WTC11 (cell line): Measurements from ENCODE around the gene PDSS1. TPM values are rescaled to one million over a fixed set of nuclear protein-coding genes. Genes with fewer than 3 reads are reported as not detected.

Experiments used
- ATAC-seq: fragments of 200-7000 bp; cut with Tn5 transposase; 2 replicates; pipeline ENCODE4 v1.10.0; 2021; ENCODE audit warnings: mild to moderate bottlenecking, moderate library complexity
- CTCF ChIA-PET: fragments of 300-600 bp; sonication (Branson Sonifier 250); formaldehyde crosslinking; loops from one replicate; lab custom pipeline; 2021; ENCODE audit warnings: antibody characterized with exemption; lab: Charles Lee
- POLR2A ChIA-PET: fragments of 350-600 bp; sonication (Branson Sonifier 250); formaldehyde crosslinking; loops from one replicate; lab custom pipeline; 2021; ENCODE audit warnings: antibody characterized with exemption; lab: Charles Lee
- DNase-seq: peaks from one replicate; pipeline ENCODE4 v3.0.0; 2021; ENCODE audit warnings: low spot score
- H3K27ac Mint-ChIP-seq: 2 replicates; pipeline ENCODE4 v1.8.0; 2021; ENCODE audit warnings: mixed read lengths
- H3K27me3 Mint-ChIP-seq: 2 replicates; pipeline ENCODE4 v1.8.0; 2021; ENCODE audit warnings: low read depth, mild to moderate bottlenecking, moderate library complexity, mixed read lengths
- H3K36me3 Mint-ChIP-seq: 2 replicates; pipeline ENCODE4 v1.8.0; 2021; ENCODE audit warnings: mixed read lengths
- H3K4me1 Mint-ChIP-seq: 2 replicates; pipeline ENCODE4 v1.8.0; 2022; ENCODE audit warnings: mixed read lengths
- H3K4me3 Mint-ChIP-seq: 2 replicates; pipeline ENCODE4 v1.8.0; 2021; ENCODE audit warnings: mild to moderate bottlenecking, moderate library complexity, mixed read lengths
- H3K9me3 Mint-ChIP-seq: 2 replicates; pipeline ENCODE4 v1.8.0; 2021; ENCODE audit warnings: mixed read lengths
- CREM ChIP-seq: sonication (generic); formaldehyde crosslinking; IDR thresholded peaks from 2 replicates; pipeline ENCODE4 v1.8.1; 2022; ENCODE audit warnings: mild to moderate bottlenecking, missing genetic modification reagents, moderate library complexity
- EMX1 ChIP-seq: fragments of 250-450 bp; sonication (Bioruptor Pico); IDR thresholded peaks from 2 replicates; pipeline ENCODE4 v1.8.0; 2021; ENCODE audit warnings: mild to moderate bottlenecking
- FOXP1 ChIP-seq: sonication (generic); formaldehyde crosslinking; IDR thresholded peaks from 2 replicates; pipeline ENCODE4 v1.8.0; 2022; ENCODE audit warnings: missing genetic modification reagents, mild to moderate bottlenecking, moderate library complexity, borderline replicate concordance
- IRF2 ChIP-seq: sonication (generic); formaldehyde crosslinking; IDR thresholded peaks from 2 replicates; pipeline ENCODE4 v1.8.0; 2022; ENCODE audit warnings: low read depth, missing genetic modification reagents, borderline replicate concordance
- JUN ChIP-seq: sonication (generic); formaldehyde crosslinking; IDR thresholded peaks from 2 replicates; pipeline ENCODE4 v1.8.0; 2023; ENCODE audit warnings: mild to moderate bottlenecking, missing genetic modification reagents
- NFATC4 ChIP-seq: fragments of 250-450 bp; sonication (Bioruptor Pico); IDR thresholded peaks from 2 replicates; pipeline ENCODE4 v1.9.0; 2021; ENCODE audit warnings: mild to moderate bottlenecking
- SMAD4 ChIP-seq: sonication (generic); formaldehyde crosslinking; IDR thresholded peaks from 2 replicates; pipeline ENCODE4 v1.8.0; 2022; ENCODE audit warnings: mild to moderate bottlenecking, missing genetic modification reagents
- ZNF138 ChIP-seq: sonication (generic); formaldehyde crosslinking; conservative IDR thresholded peaks from 2 replicates; pipeline ENCODE4 v1.8.1; 2022; ENCODE audit warnings: mild to moderate bottlenecking, moderate library complexity, missing genetic modification reagents
- ZNF219 ChIP-seq: sonication (generic); formaldehyde crosslinking; IDR thresholded peaks from 2 replicates; pipeline ENCODE4 v1.8.0; 2023; ENCODE audit warnings: missing genetic modification reagents, mild to moderate bottlenecking, borderline replicate concordance
- ZNF416 ChIP-seq: fragments of 250-450 bp; sonication (Bioruptor Pico); IDR thresholded peaks from 2 replicates; pipeline ENCODE4 v1.9.0; 2021; ENCODE audit warnings: mild to moderate bottlenecking, inconsistent platforms
- total RNA-seq: library from RNA; stranded (reverse); gene quantifications from 3 replicates; pipeline ENCODE4 v1.2.3, GENCODE V29; 2021
- TF ChIP-seq, protein P1 (sequence below): sonication (generic); formaldehyde crosslinking; IDR thresholded peaks from 2 replicates; pipeline ENCODE4 v1.8.0; 2023; ENCODE audit warnings: missing genetic modification reagents, mild to moderate bottlenecking, borderline replicate concordance
- TF ChIP-seq, protein P2 (sequence below): sonication (generic); formaldehyde crosslinking; IDR thresholded peaks from 2 replicates; pipeline ENCODE4 v1.8.0; 2022; ENCODE audit warnings: missing genetic modification reagents
- TF ChIP-seq, protein P3 (sequence below): sonication (generic); formaldehyde crosslinking; conservative IDR thresholded peaks from 2 replicates; pipeline ENCODE4 v1.8.1; 2023; ENCODE audit warnings: mild to moderate bottlenecking, low read depth, missing genetic modification reagents, moderate library complexity
- TF ChIP-seq, protein P4 (sequence below): sonication (generic); formaldehyde crosslinking; IDR thresholded peaks from 2 replicates; pipeline ENCODE4 v1.8.0; 2022; ENCODE audit warnings: mild to moderate bottlenecking, missing genetic modification reagents
- TF ChIP-seq, protein P5 (sequence below): sonication (generic); formaldehyde crosslinking; IDR thresholded peaks from 2 replicates; pipeline ENCODE4 v1.8.1; 2022; ENCODE audit warnings: mild to moderate bottlenecking, moderate library complexity, missing genetic modification reagents
- TF ChIP-seq, protein P6 (sequence below): sonication (generic); formaldehyde crosslinking; IDR thresholded peaks from 2 replicates; pipeline ENCODE4 v1.8.0; 2022; ENCODE audit warnings: mild to moderate bottlenecking, missing genetic modification reagents
- TF ChIP-seq, protein P7 (sequence below): sonication (generic); formaldehyde crosslinking; IDR thresholded peaks from 2 replicates; pipeline ENCODE4 v1.8.0; 2022; ENCODE audit warnings: mild to moderate bottlenecking, missing genetic modification reagents
- TF ChIP-seq, protein P8 (sequence below): fragments of 250-450 bp; sonication (Bioruptor Pico); IDR thresholded peaks from 2 replicates; pipeline ENCODE4 v1.9.0; 2021; ENCODE audit warnings: mild to moderate bottlenecking

The PDSS1 gene
- total RNA-seq, 1 experiment from 2014 or later, result 13.6 TPM

DNA sequence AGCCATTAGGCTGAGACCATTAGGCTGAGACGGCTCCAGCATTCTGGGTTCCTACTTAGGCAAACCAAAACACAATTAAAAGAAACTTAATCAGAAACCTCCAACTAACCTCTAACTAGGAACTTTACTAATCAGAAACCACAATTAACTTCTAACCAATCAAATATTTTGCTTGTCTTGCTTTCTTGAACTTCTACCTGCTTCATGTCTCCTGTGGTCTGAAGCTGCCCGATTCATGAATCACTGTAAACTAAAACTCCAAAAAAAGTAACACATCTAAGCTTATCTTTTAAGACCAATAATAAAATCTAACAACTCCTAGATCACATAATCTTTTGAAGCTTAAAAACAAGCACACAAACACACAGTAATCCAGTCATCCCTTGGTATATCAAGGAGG lies 76.1 kb downstream of the PDSS1 start:
- TF ChIP-seq CREM (CRISPR knock-in tag), result no peak
- no peak for TF ChIP-seq JUN
- no peak for TF ChIP-seq ZNF138
- TF ChIP-seq NFATC4 (CRISPR knock-in tag), result no peak
- TF ChIP-seq FOXP1, result no peak
- TF ChIP-seq ZNF416 (CRISPR knock-in tag), result no peak
- TF ChIP-seq, protein P1, sequence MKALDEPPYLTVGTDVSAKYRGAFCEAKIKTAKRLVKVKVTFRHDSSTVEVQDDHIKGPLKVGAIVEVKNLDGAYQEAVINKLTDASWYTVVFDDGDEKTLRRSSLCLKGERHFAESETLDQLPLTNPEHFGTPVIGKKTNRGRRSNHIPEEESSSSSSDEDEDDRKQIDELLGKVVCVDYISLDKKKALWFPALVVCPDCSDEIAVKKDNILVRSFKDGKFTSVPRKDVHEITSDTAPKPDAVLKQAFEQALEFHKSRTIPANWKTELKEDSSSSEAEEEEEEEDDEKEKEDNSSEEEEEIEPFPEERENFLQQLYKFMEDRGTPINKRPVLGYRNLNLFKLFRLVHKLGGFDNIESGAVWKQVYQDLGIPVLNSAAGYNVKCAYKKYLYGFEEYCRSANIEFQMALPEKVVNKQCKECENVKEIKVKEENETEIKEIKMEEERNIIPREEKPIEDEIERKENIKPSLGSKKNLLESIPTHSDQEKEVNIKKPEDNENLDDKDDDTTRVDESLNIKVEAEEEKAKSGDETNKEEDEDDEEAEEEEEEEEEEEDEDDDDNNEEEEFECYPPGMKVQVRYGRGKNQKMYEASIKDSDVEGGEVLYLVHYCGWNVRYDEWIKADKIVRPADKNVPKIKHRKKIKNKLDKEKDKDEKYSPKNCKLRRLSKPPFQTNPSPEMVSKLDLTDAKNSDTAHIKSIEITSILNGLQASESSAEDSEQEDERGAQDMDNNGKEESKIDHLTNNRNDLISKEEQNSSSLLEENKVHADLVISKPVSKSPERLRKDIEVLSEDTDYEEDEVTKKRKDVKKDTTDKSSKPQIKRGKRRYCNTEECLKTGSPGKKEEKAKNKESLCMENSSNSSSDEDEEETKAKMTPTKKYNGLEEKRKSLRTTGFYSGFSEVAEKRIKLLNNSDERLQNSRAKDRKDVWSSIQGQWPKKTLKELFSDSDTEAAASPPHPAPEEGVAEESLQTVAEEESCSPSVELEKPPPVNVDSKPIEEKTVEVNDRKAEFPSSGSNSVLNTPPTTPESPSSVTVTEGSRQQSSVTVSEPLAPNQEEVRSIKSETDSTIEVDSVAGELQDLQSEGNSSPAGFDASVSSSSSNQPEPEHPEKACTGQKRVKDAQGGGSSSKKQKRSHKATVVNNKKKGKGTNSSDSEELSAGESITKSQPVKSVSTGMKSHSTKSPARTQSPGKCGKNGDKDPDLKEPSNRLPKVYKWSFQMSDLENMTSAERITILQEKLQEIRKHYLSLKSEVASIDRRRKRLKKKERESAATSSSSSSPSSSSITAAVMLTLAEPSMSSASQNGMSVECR (CRISPR knock-in tag), result no peak
- TF ChIP-seq IRF2 (CRISPR knock-in tag), result no peak
- TF ChIP-seq, protein P2, sequence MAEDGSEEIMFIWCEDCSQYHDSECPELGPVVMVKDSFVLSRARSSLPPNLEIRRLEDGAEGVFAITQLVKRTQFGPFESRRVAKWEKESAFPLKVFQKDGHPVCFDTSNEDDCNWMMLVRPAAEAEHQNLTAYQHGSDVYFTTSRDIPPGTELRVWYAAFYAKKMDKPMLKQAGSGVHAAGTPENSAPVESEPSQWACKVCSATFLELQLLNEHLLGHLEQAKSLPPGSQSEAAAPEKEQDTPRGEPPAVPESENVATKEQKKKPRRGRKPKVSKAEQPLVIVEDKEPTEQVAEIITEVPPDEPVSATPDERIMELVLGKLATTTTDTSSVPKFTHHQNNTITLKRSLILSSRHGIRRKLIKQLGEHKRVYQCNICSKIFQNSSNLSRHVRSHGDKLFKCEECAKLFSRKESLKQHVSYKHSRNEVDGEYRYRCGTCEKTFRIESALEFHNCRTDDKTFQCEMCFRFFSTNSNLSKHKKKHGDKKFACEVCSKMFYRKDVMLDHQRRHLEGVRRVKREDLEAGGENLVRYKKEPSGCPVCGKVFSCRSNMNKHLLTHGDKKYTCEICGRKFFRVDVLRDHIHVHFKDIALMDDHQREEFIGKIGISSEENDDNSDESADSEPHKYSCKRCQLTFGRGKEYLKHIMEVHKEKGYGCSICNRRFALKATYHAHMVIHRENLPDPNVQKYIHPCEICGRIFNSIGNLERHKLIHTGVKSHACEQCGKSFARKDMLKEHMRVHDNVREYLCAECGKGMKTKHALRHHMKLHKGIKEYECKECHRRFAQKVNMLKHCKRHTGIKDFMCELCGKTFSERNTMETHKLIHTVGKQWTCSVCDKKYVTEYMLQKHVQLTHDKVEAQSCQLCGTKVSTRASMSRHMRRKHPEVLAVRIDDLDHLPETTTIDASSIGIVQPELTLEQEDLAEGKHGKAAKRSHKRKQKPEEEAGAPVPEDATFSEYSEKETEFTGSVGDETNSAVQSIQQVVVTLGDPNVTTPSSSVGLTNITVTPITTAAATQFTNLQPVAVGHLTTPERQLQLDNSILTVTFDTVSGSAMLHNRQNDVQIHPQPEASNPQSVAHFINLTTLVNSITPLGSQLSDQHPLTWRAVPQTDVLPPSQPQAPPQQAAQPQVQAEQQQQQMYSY (CRISPR knock-in tag), result no peak
- CTCF ChIA-PET, result no interaction called here
- no peak for ATAC-seq
- Mint-ChIP-seq H3K27ac (no peak overlapping the region), H3K4me1 (peaks cover 26% of the 10 kb centered on the region), H3K27me3 (no peaks in the 10 kb centered on the region), H3K9me3 (no peaks in the 10 kb centered on the region; the same call in 1 of the 2 replicates), H3K36me3 (no peaks in the 10 kb centered on the region), H3K4me3 (no peak overlapping the region)
- no peak for DNase-seq
- POLR2A ChIA-PET, result no interaction called here

DNA sequence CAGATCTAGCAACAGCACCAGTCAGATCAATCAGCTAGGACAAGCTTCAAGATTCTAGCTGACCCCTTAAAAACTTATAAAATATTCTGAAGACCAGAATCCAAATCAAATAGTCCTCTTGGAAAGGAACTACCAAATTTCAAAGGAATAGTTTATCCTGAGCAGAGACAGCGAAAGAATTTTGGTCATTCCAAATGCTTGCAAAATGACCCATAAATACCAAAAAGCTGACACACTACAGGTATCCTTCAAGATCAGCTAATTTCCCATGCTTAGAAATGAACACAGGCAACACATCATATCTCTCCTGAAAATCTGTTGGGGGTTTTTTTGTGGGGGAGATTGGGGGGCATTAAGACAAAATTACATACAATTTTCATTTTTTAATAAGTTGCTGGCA lies 78.8 kb downstream of the PDSS1 start:
- H3K4me3 Mint-ChIP-seq, result no peak overlapping the region
- peaks cover 28% of the 10 kb centered on the region for H3K4me1 Mint-ChIP-seq
- H3K27me3 Mint-ChIP-seq, result no peaks in the 10 kb centered on the region
- H3K27ac Mint-ChIP-seq, result peak overlapping the region; percentile 43; the same call in 1 of the 2 replicates
- no peaks in the 10 kb centered on the region; the same call in 1 of the 2 replicates for H3K36me3 Mint-ChIP-seq
- ATAC-seq (no peak), DNase-seq (no peak)
- peaks cover 7% of the 10 kb centered on the region for H3K9me3 Mint-ChIP-seq
- CTCF ChIA-PET, result no interaction called here
- POLR2A ChIA-PET, result no interaction called here
- no peak for TF ChIP-seq SMAD4
- TF ChIP-seq, protein P3, sequence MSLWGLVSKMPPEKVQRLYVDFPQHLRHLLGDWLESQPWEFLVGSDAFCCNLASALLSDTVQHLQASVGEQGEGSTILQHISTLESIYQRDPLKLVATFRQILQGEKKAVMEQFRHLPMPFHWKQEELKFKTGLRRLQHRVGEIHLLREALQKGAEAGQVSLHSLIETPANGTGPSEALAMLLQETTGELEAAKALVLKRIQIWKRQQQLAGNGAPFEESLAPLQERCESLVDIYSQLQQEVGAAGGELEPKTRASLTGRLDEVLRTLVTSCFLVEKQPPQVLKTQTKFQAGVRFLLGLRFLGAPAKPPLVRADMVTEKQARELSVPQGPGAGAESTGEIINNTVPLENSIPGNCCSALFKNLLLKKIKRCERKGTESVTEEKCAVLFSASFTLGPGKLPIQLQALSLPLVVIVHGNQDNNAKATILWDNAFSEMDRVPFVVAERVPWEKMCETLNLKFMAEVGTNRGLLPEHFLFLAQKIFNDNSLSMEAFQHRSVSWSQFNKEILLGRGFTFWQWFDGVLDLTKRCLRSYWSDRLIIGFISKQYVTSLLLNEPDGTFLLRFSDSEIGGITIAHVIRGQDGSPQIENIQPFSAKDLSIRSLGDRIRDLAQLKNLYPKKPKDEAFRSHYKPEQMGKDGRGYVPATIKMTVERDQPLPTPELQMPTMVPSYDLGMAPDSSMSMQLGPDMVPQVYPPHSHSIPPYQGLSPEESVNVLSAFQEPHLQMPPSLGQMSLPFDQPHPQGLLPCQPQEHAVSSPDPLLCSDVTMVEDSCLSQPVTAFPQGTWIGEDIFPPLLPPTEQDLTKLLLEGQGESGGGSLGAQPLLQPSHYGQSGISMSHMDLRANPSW (CRISPR knock-in tag), result no peak
- TF ChIP-seq, protein P4, sequence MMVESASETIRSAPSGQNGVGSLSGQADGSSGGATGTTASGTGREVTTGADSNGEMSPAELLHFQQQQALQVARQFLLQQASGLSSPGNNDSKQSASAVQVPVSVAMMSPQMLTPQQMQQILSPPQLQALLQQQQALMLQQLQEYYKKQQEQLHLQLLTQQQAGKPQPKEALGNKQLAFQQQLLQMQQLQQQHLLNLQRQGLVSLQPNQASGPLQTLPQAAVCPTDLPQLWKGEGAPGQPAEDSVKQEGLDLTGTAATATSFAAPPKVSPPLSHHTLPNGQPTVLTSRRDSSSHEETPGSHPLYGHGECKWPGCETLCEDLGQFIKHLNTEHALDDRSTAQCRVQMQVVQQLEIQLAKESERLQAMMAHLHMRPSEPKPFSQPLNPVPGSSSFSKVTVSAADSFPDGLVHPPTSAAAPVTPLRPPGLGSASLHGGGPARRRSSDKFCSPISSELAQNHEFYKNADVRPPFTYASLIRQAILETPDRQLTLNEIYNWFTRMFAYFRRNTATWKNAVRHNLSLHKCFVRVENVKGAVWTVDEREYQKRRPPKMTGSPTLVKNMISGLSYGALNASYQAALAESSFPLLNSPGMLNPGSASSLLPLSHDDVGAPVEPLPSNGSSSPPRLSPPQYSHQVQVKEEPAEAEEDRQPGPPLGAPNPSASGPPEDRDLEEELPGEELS (CRISPR knock-in tag), result no peak
- TF ChIP-seq, protein P5, sequence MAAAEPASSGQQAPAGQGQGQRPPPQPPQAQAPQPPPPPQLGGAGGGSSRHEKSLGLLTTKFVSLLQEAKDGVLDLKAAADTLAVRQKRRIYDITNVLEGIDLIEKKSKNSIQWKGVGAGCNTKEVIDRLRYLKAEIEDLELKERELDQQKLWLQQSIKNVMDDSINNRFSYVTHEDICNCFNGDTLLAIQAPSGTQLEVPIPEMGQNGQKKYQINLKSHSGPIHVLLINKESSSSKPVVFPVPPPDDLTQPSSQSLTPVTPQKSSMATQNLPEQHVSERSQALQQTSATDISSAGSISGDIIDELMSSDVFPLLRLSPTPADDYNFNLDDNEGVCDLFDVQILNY (CRISPR knock-in tag), result no peak
- TF ChIP-seq ZNF138, result no peak
- TF ChIP-seq, protein P6, sequence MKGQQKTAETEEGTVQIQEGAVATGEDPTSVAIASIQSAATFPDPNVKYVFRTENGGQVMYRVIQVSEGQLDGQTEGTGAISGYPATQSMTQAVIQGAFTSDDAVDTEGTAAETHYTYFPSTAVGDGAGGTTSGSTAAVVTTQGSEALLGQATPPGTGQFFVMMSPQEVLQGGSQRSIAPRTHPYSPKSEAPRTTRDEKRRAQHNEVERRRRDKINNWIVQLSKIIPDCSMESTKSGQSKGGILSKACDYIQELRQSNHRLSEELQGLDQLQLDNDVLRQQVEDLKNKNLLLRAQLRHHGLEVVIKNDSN, result no peak
- TF ChIP-seq, protein P7, sequence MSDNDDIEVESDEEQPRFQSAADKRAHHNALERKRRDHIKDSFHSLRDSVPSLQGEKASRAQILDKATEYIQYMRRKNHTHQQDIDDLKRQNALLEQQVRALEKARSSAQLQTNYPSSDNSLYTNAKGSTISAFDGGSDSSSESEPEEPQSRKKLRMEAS (CRISPR knock-in tag), result no peak
- no peak for TF ChIP-seq ZNF219 (CRISPR knock-in tag)
- TF ChIP-seq, protein P8, sequence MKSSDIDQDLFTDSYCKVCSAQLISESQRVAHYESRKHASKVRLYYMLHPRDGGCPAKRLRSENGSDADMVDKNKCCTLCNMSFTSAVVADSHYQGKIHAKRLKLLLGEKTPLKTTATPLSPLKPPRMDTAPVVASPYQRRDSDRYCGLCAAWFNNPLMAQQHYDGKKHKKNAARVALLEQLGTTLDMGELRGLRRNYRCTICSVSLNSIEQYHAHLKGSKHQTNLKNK, result no peak
- TF ChIP-seq EMX1, result no peak
